Stimulated activated CD4-positive, alpha-beta T cell treated with anti-CD3 and anti-CD28 coated beads, Interleukin-4, amount 100 ng/mL, for 1 hour (primary cell): ENCODE results near the gene ALDH16A1.

Source experiments
- DNase-seq: peaks from one replicate; pipeline ENCODE4 v3.0.0-alpha.2; 2020

ALDH16A1 gene

DNA sequence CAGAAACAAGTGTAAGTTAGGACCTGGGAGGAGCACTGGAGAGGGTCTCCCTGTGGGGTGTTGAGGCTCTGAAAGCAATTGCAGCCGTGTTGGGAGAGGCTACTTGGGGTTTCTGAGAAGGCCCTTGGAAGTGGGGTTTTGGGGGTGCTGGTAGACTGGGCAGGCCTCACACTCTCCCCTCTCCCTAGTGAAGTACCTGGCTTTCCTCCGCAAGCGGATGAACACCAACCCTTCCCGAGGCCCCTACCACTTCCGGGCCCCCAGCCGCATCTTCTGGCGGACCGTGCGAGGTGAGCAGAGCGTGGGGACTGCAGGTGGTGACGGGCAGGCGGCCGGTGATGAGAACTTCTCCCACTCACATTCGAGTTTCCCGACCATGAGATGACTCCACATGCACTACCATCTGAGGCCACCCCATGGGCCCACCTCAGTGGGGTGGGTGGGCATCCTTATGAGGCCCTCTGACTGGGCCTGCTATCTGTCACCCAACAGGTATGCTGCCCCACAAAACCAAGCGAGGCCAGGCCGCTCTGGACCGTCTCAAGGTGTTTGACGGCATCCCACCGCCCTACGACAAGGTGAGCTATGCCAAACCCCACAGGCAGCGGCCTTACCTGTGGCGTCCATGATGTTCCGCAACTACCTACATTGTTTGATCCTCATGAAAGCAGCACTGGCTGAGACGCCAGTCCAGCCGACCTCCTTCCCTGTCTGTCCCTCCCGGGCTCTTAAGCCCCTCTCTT lies 37.4 kb downstream of the ALDH16A1 start:
- no peak for DNase-seq

DNA sequence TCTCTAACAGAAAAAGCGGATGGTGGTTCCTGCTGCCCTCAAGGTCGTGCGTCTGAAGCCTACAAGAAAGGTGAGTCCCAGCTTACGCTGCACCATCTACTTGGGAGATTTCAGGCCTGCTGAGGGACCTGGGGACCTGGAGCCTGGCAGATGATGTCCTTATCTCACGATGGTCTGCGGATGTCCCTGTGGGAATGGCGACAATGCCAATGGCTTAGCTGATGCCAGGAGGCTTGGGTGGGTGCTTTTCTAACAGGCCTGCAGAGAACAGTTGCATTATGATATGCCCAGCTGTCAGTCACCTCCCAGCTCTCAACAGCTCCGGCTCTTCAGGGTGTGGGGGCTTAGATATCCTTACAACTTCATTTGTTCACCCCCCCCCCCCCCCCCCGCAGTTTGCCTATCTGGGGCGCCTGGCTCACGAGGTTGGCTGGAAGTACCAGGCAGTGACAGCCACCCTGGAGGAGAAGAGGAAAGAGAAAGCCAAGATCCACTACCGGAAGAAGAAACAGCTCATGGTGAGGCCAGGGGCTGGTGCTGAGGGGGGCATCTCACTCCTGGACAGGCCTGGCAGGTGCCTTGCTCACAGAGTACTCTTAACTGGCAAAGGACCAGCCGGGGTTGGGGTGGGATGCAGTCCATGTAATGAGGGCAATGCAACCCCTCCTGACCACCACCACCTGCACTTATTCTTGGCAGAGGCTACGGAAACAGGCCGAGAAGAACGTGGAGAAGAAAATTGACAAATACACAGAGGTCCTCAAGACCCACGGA lies 38.2 kb downstream of the ALDH16A1 start:
- DNase-seq: no peak

DNA sequence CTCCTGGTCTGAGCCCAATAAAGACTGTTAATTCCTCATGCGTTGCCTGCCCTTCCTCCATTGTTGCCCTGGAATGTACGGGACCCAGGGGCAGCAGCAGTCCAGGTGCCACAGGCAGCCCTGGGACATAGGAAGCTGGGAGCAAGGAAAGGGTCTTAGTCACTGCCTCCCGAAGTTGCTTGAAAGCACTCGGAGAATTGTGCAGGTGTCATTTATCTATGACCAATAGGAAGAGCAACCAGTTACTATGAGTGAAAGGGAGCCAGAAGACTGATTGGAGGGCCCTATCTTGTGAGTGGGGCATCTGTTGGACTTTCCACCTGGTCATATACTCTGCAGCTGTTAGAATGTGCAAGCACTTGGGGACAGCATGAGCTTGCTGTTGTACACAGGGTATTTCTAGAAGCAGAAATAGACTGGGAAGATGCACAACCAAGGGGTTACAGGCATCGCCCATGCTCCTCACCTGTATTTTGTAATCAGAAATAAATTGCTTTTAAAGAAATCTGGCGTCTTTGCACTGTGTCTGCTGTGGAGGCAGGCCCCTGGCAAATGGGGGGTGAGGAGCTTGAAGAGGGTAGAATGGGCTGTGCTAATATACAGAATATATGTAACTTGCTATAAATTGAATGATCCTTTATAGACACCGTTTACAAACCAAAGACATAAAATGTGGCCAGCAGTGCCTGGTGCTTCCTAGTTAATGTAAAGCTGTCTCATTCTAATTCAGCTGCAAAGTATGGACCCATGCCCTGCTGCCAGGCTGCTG lies 39.0 kb downstream of the ALDH16A1 start:
- DNase-seq: no peak

DNA sequence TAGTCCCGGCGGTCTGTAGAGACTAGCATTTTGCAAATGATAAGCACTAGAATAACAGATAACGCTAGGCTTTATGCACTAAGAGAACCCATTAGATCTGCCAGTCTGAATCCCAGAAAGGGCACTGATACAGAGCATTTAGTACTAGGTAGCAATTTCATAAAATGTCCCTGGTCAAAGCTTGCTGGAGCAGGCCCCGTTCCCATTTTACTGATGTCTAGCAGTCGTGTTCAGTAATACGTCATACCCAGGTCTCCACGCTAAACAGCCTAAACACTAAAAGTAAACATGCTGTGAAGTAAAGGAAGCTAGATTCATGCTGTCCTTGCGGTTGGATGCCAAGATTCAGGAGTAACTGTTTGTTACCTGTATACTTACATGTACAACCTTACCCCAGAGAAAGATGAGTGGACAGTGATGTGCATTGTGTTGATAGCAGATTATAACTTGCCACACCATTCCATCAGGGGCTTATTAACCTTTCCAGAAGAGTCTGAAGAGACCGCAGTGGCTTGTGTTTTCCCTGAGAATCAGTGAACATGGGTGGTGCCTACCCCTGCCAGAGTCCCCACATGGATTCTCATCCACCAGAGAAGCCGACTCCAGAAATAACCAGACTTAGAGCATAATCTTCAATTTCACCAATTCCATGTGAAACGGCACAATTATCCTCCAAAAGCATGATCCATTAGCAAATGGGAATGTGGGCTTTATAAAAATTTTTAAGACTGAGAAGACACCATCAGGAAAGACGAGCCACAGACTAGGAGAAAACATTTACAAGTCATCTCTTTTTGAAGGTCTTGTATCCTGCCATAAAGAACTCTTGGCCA lies 39.8 kb downstream of the ALDH16A1 start:
- DNase-seq: no peak

GRCh38 chr19:49496574-49497008 lies 43.6 kb downstream of the ALDH16A1 start:
- no peak for DNase-seq

DNA sequence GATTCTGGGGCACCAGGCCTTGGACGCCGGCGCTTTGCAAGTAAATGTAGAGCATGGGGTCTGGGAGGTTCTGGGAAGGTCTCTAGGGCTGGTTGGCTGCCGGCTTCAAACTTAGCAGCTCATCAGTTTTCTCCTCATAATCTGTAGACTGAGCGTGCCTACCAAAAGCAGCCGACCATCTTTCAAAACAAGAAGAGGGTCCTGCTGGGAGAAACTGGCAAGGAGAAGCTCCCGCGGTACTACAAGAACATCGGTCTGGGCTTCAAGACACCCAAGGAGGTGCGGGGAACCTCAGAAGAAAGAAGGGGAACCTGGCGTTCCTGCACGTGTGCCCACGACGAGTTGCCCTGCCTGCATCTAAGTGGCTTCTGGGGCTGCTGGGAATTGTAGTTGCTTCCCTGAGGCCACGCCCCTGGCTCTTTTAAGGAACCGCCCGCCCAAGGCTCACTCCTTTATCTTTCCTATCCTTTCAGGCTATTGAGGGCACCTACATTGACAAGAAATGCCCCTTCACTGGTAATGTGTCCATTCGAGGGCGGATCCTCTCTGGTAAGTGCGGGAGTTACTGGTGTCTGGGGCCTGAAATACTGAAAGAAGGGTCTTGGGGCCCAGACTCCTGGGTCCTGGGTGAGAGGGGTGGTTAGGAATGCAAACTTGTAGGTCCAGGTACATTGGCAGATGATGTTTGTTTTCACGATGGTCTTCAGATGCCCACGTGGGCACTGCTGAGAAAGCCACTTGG lies 44.2 kb downstream of the ALDH16A1 start:
- DNase-seq: peak; percentile 75

DNA sequence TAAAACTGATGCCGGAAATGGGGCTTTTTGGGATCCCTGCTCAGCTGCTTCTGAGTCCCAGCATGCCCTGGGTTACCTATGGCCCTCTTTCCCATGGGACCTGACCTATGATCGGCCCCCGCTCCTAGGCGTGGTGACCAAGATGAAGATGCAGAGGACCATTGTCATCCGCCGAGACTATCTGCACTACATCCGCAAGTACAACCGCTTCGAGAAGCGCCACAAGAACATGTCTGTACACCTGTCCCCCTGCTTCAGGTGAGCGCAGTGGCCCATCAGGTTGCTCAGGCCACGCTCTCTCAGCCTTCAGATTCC lies 44.7 kb downstream of the ALDH16A1 start:
- no peak for DNase-seq

DNA sequence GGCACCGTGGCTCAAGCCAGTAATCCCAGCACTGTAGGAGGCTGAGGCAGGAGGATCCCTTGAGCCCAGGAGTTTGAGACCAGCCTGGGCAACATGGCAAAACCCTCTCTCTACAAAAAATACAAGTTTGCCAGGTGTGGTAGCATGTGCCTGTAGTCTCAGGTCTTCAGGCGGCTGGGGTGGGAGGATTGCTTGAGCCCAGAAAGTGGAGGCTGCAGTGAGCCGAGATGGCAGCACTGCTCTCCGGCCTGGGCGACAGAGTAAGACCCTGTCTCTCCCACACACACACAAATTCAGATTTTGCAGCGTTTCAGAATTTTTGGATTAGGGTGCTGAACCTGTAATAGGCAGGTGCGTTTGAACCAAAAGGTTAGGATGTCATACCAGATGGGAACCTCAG lies 45.5 kb downstream of the ALDH16A1 start:
- DNase-seq: no peak

- peak; percentile 29 for DNase-seq
These were observed 46.1 kb downstream of the ALDH16A1 start for GRCh38 chr19:49499030-49499670.

GRCh38 chr19:49502866-49503581 lies 50.0 kb downstream of the ALDH16A1 start:
- peak; percentile 40 for DNase-seq

DNA sequence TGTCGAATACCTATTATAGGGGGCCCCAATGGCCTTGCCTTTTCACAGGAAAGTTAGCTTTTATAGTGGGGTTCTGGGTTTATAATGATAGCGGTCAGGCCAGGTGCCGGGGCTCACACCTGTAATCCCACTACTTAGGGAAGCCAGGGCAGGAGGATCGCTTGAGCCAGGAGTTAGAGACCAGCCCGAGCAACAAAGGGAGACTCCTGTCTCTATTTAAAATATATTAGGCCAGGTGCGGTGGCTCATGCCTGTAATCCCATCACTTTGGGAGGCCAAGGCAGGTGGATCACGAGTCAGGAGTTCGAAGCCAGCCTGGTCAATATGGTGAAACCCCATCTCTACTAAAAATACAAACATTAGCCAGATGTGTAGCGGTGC lies 50.5 kb downstream of the ALDH16A1 start:
- DNase-seq: no peak

GRCh38 chr19:49506575-49507105 lies 53.6 kb downstream of the ALDH16A1 start:
- peak; percentile 70 for DNase-seq

GRCh38 chr19:49507803-49508494 lies 54.9 kb downstream of the ALDH16A1 start:
- no peak for DNase-seq

GRCh38 chr19:49512970-49513745 lies 60.1 kb downstream of the ALDH16A1 start:
- DNase-seq: peak; percentile 42

DNA sequence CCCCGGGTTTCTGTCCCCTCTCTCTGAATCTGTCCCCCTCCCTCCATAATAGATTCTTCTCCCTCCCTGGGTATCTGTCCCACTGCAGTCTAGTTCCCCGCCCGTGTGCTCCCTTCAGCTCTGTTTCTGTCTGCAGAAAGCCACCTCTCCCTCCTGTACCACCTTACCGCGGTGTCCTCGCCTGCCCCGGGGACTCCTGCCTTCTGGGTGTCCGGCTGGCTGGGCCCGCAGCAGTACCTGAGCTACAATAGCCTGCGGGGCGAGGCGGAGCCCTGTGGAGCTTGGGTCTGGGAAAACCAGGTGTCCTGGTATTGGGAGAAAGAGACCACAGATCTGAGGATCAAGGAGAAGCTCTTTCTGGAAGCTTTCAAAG lies 60.7 kb downstream of the ALDH16A1 start:
- DNase-seq: no peak

GRCh38 chr19:49514151-49514550 lies 61.1 kb downstream of the ALDH16A1 start:
- DNase-seq: no peak

- no peak for DNase-seq
These were observed 62.7 kb downstream of the ALDH16A1 start for GRCh38 chr19:49515767-49516166.

DNA sequence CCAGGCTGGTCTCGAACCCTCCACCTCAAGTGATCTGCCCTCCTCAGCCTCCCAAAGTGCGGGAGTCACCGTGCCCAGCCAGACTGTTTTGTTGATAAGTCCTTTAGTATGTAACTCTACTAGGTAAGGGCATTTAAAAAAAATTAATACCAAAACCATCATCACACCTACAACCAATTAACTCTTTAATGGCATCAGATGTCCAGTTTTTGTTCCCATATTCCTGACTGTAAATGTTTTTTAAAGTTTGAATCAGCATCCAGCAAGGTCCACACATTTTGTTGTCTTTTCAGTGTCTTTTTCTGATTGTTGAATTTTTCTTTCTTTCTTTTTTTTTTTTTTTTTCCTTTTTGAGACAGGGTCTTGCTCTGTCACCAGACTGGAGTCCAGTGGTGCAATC lies 65.0 kb downstream of the ALDH16A1 start:
- no peak for DNase-seq
